ENCODE results near the gene SQOR.
A peak's percentile ranks its signal among the peaks of the same experiment; 100 is the strongest.

The SQOR gene

GRCh38 chr15:45631776-45632175 lies 3.1 kb upstream of the SQOR start:
- Histone ChIP-seq H3K23ac (ENCODE audit: low read length in 2 of 2) (no peak overlapping the region), H4K91ac (ENCODE audit: low read length) (no peak overlapping the region), H3K4ac (ENCODE audit: low read depth in 1 of 2, low read length in 2 of 2) (no peak overlapping the region), H2BK5ac (ENCODE audit: low read depth, low read length, poor library complexity, severe bottlenecking) (no peak overlapping the region), H3K79me1 (replicated peaks; ENCODE audit: low read length, poor library complexity, severe bottlenecking) (peaks cover 3% of the 10 kb centered on the region), H3K9ac (ENCODE audit: low read length) (peak overlapping the region; percentile 81), H2AFZ (ENCODE audit: low read depth, low read length) (peak overlapping the region; percentile 43), H3K18ac (ENCODE audit: low read depth in 1 of 2, low read length in 2 of 2) (no peak overlapping the region), H3K4me1 (ENCODE audit: control insufficient read depth, insufficient read depth, low read depth, low read length) (peaks cover 11% of the 10 kb centered on the region), H3K14ac (ENCODE audit: low read length in 2 of 2) (no peak overlapping the region), H3K4me3 (ENCODE audit: insufficient read depth in 1 of 2, low read depth in 1 of 2, low read length in 2 of 2) (peak overlapping the region in 1 of 2 experiments; percentile 73), H2AK5ac (ENCODE audit: low read length, severe bottlenecking) (no peak overlapping the region), H3K9me3 (ENCODE audit: control insufficient read depth, low read length) (peaks cover 13% of the 10 kb centered on the region), H3K4me2 (ENCODE audit: low read length, poor library complexity, severe bottlenecking) (peak overlapping the region; percentile 59), H2BK120ac (ENCODE audit: low read depth, low read length) (no peak overlapping the region), H4K8ac (ENCODE audit: low read length) (peak overlapping the region; percentile 59), H2BK12ac (ENCODE audit: low read length in 2 of 2) (no peak overlapping the region), H2BK15ac (ENCODE audit: low read depth, poor library complexity, severe bottlenecking) (no peak overlapping the region), H3K27ac (ENCODE audit: low read length, poor library complexity, severe bottlenecking) (peak overlapping the region; percentile 90), H3K36me3 (ENCODE audit: control insufficient read depth in 1 of 2, insufficient read depth in 2 of 2, low read depth in 1 of 2, low read length in 2 of 2) (no peaks in the 10 kb centered on the region), H3K27me3 (ENCODE audit: control insufficient read depth in 1 of 2, insufficient read depth in 1 of 2, low read length in 2 of 2) (no peaks in the 10 kb centered on the region)
- DNase-seq: peak; percentile 44
- WGBS: 92% methylated on average over 2 of the region's 2 CpGs

GRCh38 chr15:45635191-45635638 lies 386 bp downstream of the SQOR start:
- H2BK120ac ChIP-seq (ENCODE audit: low read depth, low read length): no peak overlapping the region
- peaks cover 0 to 2% of the 10 kb centered on the region in 2 experiments for H3K36me3 ChIP-seq (ENCODE audit: control insufficient read depth in 1 of 2, insufficient read depth in 2 of 2, low read depth in 1 of 2, low read length in 2 of 2)
- H3K14ac ChIP-seq (ENCODE audit: low read length in 2 of 2): peak overlapping the region in 1 of 2 experiments; percentile 62
- no peak overlapping the region for H2BK5ac ChIP-seq (ENCODE audit: low read depth, low read length, poor library complexity, severe bottlenecking)
- peak; percentile 62 for DNase-seq
- H2BK12ac ChIP-seq (ENCODE audit: low read length in 2 of 2): peak overlapping the region in 1 of 2 experiments; percentile 71
- H2AFZ ChIP-seq (ENCODE audit: low read depth, low read length): peak overlapping the region; percentile 65
- peak overlapping the region; percentile 55 for H2BK15ac ChIP-seq (ENCODE audit: low read depth, poor library complexity, severe bottlenecking)
- peak overlapping the region; percentile 77 to 97 for H3K4me3 ChIP-seq (ENCODE audit: insufficient read depth in 1 of 2, low read depth in 1 of 2, low read length in 2 of 2)
- H3K9ac ChIP-seq (ENCODE audit: low read length): peak overlapping the region; percentile 95
- H3K4me2 ChIP-seq (ENCODE audit: low read length, poor library complexity, severe bottlenecking): peak overlapping the region; percentile 64
- H3K18ac ChIP-seq (ENCODE audit: low read depth in 1 of 2, low read length in 2 of 2): peak overlapping the region in 1 of 2 experiments; percentile 84
- WGBS: 4% methylated on average over 22 of the region's 29 CpGs
- peak overlapping the region in 1 of 2 experiments; percentile 90 for H3K4ac ChIP-seq (ENCODE audit: low read depth in 1 of 2, low read length in 2 of 2)
- H3K4me1 ChIP-seq (ENCODE audit: control insufficient read depth, insufficient read depth, low read depth, low read length): peaks cover 15% of the 10 kb centered on the region
- H3K9me3 ChIP-seq (ENCODE audit: control insufficient read depth, low read length): no peaks in the 10 kb centered on the region
- no peak overlapping the region for H2AK5ac ChIP-seq (ENCODE audit: low read length, severe bottlenecking)
- no peak overlapping the region for H3K23ac ChIP-seq (ENCODE audit: low read length in 2 of 2)
- H3K27me3 ChIP-seq (ENCODE audit: control insufficient read depth in 1 of 2, insufficient read depth in 1 of 2, low read length in 2 of 2): no peaks in the 10 kb centered on the region
- peak overlapping the region; percentile 52 for H4K8ac ChIP-seq (ENCODE audit: low read length)
- peaks cover 11% of the 10 kb centered on the region for H3K79me1 ChIP-seq (replicated peaks; ENCODE audit: low read length, poor library complexity, severe bottlenecking)
- H3K27ac ChIP-seq (ENCODE audit: low read length, poor library complexity, severe bottlenecking): peak overlapping the region; percentile 57
- no peak overlapping the region for H4K91ac ChIP-seq (ENCODE audit: low read length)

DNA sequence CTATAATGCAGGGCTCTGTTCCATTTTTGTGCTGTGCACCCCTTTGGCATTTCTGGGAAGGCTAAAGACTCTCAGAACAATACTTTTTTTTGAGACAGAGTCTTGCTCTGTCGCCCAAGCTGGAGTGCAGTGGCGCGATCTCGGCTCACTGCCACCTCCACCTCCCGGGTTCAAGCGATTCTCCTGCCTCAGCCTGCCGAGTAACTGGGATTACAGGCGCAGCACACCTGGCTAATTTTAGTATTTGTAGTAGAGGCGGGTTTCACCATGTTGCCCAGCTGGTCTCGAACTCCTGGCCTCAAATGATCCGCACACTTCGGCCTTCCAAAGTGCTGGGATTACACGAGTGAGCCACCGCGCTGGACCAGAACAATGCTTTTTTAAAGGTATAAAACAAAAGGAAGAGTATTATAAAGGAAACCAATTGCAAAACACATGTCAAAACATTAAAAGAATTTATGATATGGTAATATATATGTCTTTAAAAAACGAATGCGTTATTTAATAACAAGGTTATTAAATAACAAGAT lies 999 bp downstream of the SQOR start:
- Histone ChIP-seq H3K23ac (ENCODE audit: low read length in 2 of 2) (no peak overlapping the region), H3K27me3 (ENCODE audit: control insufficient read depth in 1 of 2, insufficient read depth in 1 of 2, low read length in 2 of 2) (no peaks in the 10 kb centered on the region), H2BK12ac (ENCODE audit: low read length in 2 of 2) (no peak overlapping the region), H3K9me3 (ENCODE audit: control insufficient read depth, low read length) (no peaks in the 10 kb centered on the region), H3K4ac (ENCODE audit: low read depth in 1 of 2, low read length in 2 of 2) (no peak overlapping the region), H2BK120ac (ENCODE audit: low read depth, low read length) (no peak overlapping the region), H4K91ac (ENCODE audit: low read length) (no peak overlapping the region), H3K27ac (ENCODE audit: low read length, poor library complexity, severe bottlenecking) (no peak overlapping the region), H3K36me3 (ENCODE audit: control insufficient read depth in 1 of 2, insufficient read depth in 2 of 2, low read depth in 1 of 2, low read length in 2 of 2) (peaks cover 0 to 2% of the 10 kb centered on the region in 2 experiments), H3K4me2 (ENCODE audit: low read length, poor library complexity, severe bottlenecking) (peak overlapping the region; percentile 64), H2BK5ac (ENCODE audit: low read depth, low read length, poor library complexity, severe bottlenecking) (no peak overlapping the region), H3K4me3 (ENCODE audit: insufficient read depth in 1 of 2, low read depth in 1 of 2, low read length in 2 of 2) (peak overlapping the region; percentile 10 to 97), H3K18ac (ENCODE audit: low read depth in 1 of 2, low read length in 2 of 2) (no peak overlapping the region), H3K4me1 (ENCODE audit: control insufficient read depth, insufficient read depth, low read depth, low read length) (peaks cover 16% of the 10 kb centered on the region), H2AFZ (ENCODE audit: low read depth, low read length) (no peak overlapping the region), H3K9ac (ENCODE audit: low read length) (peak overlapping the region; percentile 95), H4K8ac (ENCODE audit: low read length) (no peak overlapping the region), H2BK15ac (ENCODE audit: low read depth, poor library complexity, severe bottlenecking) (no peak overlapping the region), H2AK5ac (ENCODE audit: low read length, severe bottlenecking) (no peak overlapping the region), H3K14ac (ENCODE audit: low read length in 2 of 2) (no peak overlapping the region), H3K79me1 (replicated peaks; ENCODE audit: low read length, poor library complexity, severe bottlenecking) (peaks cover 11% of the 10 kb centered on the region)
- 85% methylated on average over 15 of the region's 17 CpGs for WGBS
- DNase-seq: no peak

GRCh38 chr15:45637141-45637540 lies 2.3 kb downstream of the SQOR start:
- Histone ChIP-seq H3K27ac (ENCODE audit: low read length, poor library complexity, severe bottlenecking) (peak overlapping the region; percentile 35), H2BK120ac (ENCODE audit: low read depth, low read length) (peak overlapping the region; percentile 15), H3K18ac (ENCODE audit: low read depth in 1 of 2, low read length in 2 of 2) (peak overlapping the region; percentile 65 to 76), H2BK5ac (ENCODE audit: low read depth, low read length, poor library complexity, severe bottlenecking) (no peak overlapping the region), H2BK15ac (ENCODE audit: low read depth, poor library complexity, severe bottlenecking) (peak overlapping the region; percentile 86), H3K23ac (ENCODE audit: low read length in 2 of 2) (no peak overlapping the region), H3K4ac (ENCODE audit: low read depth in 1 of 2, low read length in 2 of 2) (peak overlapping the region; percentile 26 to 67), H3K9me3 (ENCODE audit: control insufficient read depth, low read length) (no peaks in the 10 kb centered on the region), H4K8ac (ENCODE audit: low read length) (no peak overlapping the region), H3K14ac (ENCODE audit: low read length in 2 of 2) (no peak overlapping the region), H3K4me2 (ENCODE audit: low read length, poor library complexity, severe bottlenecking) (no peak overlapping the region), H3K4me1 (ENCODE audit: control insufficient read depth, insufficient read depth, low read depth, low read length) (peaks cover 16% of the 10 kb centered on the region), H3K36me3 (ENCODE audit: control insufficient read depth in 1 of 2, insufficient read depth in 2 of 2, low read depth in 1 of 2, low read length in 2 of 2) (peaks cover 0 to 2% of the 10 kb centered on the region in 2 experiments), H4K91ac (ENCODE audit: low read length) (peak overlapping the region; percentile 78), H3K4me3 (ENCODE audit: insufficient read depth in 1 of 2, low read depth in 1 of 2, low read length in 2 of 2) (peak overlapping the region in 1 of 2 experiments; percentile 97), H2BK12ac (ENCODE audit: low read length in 2 of 2) (peak overlapping the region; percentile 18 to 37), H2AFZ (ENCODE audit: low read depth, low read length) (no peak overlapping the region), H2AK5ac (ENCODE audit: low read length, severe bottlenecking) (peak overlapping the region; percentile 55), H3K27me3 (ENCODE audit: control insufficient read depth in 1 of 2, insufficient read depth in 1 of 2, low read length in 2 of 2) (no peaks in the 10 kb centered on the region), H3K9ac (ENCODE audit: low read length) (peak overlapping the region; percentile 88), H3K79me1 (replicated peaks; ENCODE audit: low read length, poor library complexity, severe bottlenecking) (peaks cover 11% of the 10 kb centered on the region)
- no CpG with 5 or more reads among the region's 1 CpG for WGBS
- no peak for DNase-seq
